Mesothelial cell of epicardium (in vitro differentiated cells): Measurements from ENCODE around the gene CLN5. TPM values are rescaled to one million over a fixed set of nuclear protein-coding genes. Genes with fewer than 3 reads are reported as not detected.

Experiments used
- DNase-seq, 2 experiments: peaks; one replicate each; pipeline ENCODE4 v3.0.0; 2021; ENCODE audit warnings: low spot score in 2 of 2; ENCODE audit not compliant: unreplicated experiment in 2 of 2
- H3K27ac Mint-ChIP-seq: 2 replicates; pipeline ENCODE4 v1.8.0; 2021; ENCODE audit warnings: mixed read lengths
- H3K27me3 Mint-ChIP-seq: 2 replicates; pipeline ENCODE4 v1.8.0; 2021; ENCODE audit warnings: low read depth, mixed read lengths
- H3K36me3 Mint-ChIP-seq: 2 replicates; pipeline ENCODE4 v1.8.0; 2021; ENCODE audit warnings: mixed read lengths
- H3K4me1 Mint-ChIP-seq: 2 replicates; pipeline ENCODE4 v1.8.0; 2021; ENCODE audit warnings: mixed read lengths
- H3K4me3 Mint-ChIP-seq: 2 replicates; pipeline ENCODE4 v1.8.0; 2021; ENCODE audit warnings: mild to moderate bottlenecking, moderate library complexity, mixed read lengths
- H3K9me3 Mint-ChIP-seq: 2 replicates; pipeline ENCODE4 v1.8.0; 2021; ENCODE audit warnings: mixed read lengths
- total RNA-seq: library from RNA; stranded (reverse); gene quantifications from 3 replicates; pipeline ENCODE4 v1.2.1, GENCODE V29; 2021
- TF ChIP-seq, protein P1 (sequence below): fragments of 200-600 bp; sonication (generic); IDR thresholded peaks from one replicate; pipeline ENCODE4 v1.5.0; 2021; ENCODE audit warnings: antibody characterized with exemption; ENCODE audit not compliant: unreplicated experiment

CLN5 gene
- total RNA-seq, 1 donor from 2014 or later: 26.6 TPM

- Mint-ChIP-seq H3K36me3 (peaks cover 3% of the 10 kb centered on the region), H3K27me3 (no peaks in the 10 kb centered on the region), H3K27ac (no peak overlapping the region), H3K4me3 (no peak overlapping the region), H3K9me3 (no peaks in the 10 kb centered on the region), H3K4me1 (peaks cover 15% of the 10 kb centered on the region)
- DNase-seq: no peak
- TF ChIP-seq, protein P1, sequence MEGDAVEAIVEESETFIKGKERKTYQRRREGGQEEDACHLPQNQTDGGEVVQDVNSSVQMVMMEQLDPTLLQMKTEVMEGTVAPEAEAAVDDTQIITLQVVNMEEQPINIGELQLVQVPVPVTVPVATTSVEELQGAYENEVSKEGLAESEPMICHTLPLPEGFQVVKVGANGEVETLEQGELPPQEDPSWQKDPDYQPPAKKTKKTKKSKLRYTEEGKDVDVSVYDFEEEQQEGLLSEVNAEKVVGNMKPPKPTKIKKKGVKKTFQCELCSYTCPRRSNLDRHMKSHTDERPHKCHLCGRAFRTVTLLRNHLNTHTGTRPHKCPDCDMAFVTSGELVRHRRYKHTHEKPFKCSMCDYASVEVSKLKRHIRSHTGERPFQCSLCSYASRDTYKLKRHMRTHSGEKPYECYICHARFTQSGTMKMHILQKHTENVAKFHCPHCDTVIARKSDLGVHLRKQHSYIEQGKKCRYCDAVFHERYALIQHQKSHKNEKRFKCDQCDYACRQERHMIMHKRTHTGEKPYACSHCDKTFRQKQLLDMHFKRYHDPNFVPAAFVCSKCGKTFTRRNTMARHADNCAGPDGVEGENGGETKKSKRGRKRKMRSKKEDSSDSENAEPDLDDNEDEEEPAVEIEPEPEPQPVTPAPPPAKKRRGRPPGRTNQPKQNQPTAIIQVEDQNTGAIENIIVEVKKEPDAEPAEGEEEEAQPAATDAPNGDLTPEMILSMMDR: no peak
Observed at GRCh38 chr13:77040835-77041234, 49.0 kb downstream of the CLN5 start.

- H3K36me3 Mint-ChIP-seq: peaks cover 17% of the 10 kb centered on the region
- DNase-seq: no peak
- no peaks in the 10 kb centered on the region for H3K27me3 Mint-ChIP-seq
- H3K9me3 Mint-ChIP-seq: no peaks in the 10 kb centered on the region
- H3K4me3 Mint-ChIP-seq: no peak overlapping the region
- TF ChIP-seq, protein P1: no peak
- peaks cover 15% of the 10 kb centered on the region for H3K4me1 Mint-ChIP-seq
- peak overlapping the region; percentile 19 for H3K27ac Mint-ChIP-seq
Observed at GRCh38 chr13:77042566-77043177, 50.8 kb downstream of the CLN5 start.

DNA sequence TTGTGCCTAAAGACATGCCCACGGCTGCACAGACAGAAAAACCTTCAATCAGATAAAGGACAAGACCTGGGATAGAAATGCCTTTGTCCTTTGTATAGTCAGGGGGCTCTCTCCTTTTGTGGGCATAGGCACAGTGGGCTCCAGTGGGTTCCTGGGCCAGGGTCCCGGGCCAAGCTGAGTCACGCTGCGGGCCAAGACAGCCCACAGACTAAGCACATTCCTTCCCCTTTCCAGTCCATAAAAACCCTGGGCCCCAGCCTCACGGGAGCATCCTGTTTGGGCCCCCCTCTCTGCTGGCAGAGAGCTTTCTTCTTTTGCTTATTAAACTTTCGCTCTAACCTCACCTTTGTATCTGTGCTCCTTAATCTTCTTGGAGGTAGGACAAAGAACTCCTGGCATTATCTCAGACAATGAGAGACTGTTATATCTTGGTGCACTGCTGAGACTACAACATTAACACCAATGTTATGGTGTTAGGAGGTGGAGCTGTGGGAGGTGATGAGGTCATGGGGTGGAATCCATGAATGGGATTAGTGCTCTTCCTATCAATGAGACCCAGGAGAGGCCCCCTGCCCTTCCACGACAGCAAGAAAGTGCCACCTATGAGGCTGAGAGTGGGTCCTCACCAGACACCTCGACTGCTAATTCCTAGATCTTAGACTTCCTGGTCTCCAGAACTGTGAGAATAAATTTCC, 55.9 kb downstream of the CLN5 start:
- Mint-ChIP-seq H3K4me1 (peaks cover 4% of the 10 kb centered on the region), H3K36me3 (peaks cover 52% of the 10 kb centered on the region), H3K4me3 (no peak overlapping the region), H3K9me3 (no peaks in the 10 kb centered on the region), H3K27ac (no peak overlapping the region), H3K27me3 (no peaks in the 10 kb centered on the region)
- no peak for DNase-seq
- TF ChIP-seq, protein P1: no peak

- Mint-ChIP-seq H3K4me3 (no peak overlapping the region), H3K27me3 (no peaks in the 10 kb centered on the region), H3K4me1 (no peaks in the 10 kb centered on the region), H3K9me3 (no peaks in the 10 kb centered on the region), H3K36me3 (peaks cover 53% of the 10 kb centered on the region), H3K27ac (no peak overlapping the region)
- no peak for DNase-seq
- TF ChIP-seq, protein P1: no peak
Observed at GRCh38 chr13:77048681-77049080, 56.8 kb downstream of the CLN5 start.

DNA sequence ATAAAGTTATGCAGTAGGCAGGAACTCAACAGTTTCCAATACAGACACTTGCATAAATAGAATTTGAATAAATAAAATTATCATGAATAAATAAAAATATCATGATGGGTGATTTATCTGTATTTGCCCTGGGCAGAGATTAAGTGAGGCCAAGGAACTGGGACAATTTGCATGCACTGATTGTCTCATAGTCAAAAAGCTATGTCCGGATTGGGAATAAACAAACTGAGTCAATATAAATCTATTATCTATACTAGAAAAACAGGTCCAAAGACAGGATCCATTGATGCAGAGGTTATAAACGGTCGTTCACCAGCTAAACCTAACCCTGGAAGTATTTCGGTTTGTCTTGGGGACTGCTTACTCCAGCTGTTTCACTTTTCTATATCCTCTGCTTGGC, 61.3 kb downstream of the CLN5 start:
- Mint-ChIP-seq H3K36me3 (peaks cover 53% of the 10 kb centered on the region), H3K9me3 (no peaks in the 10 kb centered on the region), H3K27ac (no peak overlapping the region), H3K4me1 (no peaks in the 10 kb centered on the region), H3K27me3 (no peaks in the 10 kb centered on the region), H3K4me3 (no peak overlapping the region)
- no peak for DNase-seq
- TF ChIP-seq, protein P1: no peak

Other genes starting within 250 kb of the CLN5 start
- gene KCTD12, start 105.7 kb upstream of the CLN5 start, total RNA-seq: 121 to 142 TPM (median 142 TPM) in 3 replicates
- not detected in 3 replicates for gene ACOD1, start 43.6 kb upstream of the CLN5 start, total RNA-seq
- 31.3 to 32.7 TPM (median 32.6 TPM) in 3 replicates for gene FBXL3, start 35.1 kb downstream of the CLN5 start, total RNA-seq